ENCODE results near the gene CHD3.

CHD3 gene

GRCh38 chr17:7841915-7842379 is 46.6 kb upstream of the CHD3 start:
- DNase-seq (ENCODE audit: extremely low spot score) = peak; percentile 78
- ChIA-PET POLR2A (interaction anchor here (1.7 kb wide), 1 partner anchor 15 kb away, joined by 6 read pairs; the partner anchor contains the start of gene NAA38), CTCF (interaction anchor here (1.5 kb wide), 1 partner anchor 99 kb away, joined by 8 read pairs; no protein-coding TSS in a partner anchor)
- TF ChIP-seq, protein P1, sequence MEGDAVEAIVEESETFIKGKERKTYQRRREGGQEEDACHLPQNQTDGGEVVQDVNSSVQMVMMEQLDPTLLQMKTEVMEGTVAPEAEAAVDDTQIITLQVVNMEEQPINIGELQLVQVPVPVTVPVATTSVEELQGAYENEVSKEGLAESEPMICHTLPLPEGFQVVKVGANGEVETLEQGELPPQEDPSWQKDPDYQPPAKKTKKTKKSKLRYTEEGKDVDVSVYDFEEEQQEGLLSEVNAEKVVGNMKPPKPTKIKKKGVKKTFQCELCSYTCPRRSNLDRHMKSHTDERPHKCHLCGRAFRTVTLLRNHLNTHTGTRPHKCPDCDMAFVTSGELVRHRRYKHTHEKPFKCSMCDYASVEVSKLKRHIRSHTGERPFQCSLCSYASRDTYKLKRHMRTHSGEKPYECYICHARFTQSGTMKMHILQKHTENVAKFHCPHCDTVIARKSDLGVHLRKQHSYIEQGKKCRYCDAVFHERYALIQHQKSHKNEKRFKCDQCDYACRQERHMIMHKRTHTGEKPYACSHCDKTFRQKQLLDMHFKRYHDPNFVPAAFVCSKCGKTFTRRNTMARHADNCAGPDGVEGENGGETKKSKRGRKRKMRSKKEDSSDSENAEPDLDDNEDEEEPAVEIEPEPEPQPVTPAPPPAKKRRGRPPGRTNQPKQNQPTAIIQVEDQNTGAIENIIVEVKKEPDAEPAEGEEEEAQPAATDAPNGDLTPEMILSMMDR (IDR thresholded peaks at IDR 0.05; ENCODE audit: control extremely low read depth, extremely low read depth, low read depth, missing control alignments) = no peak

DNA sequence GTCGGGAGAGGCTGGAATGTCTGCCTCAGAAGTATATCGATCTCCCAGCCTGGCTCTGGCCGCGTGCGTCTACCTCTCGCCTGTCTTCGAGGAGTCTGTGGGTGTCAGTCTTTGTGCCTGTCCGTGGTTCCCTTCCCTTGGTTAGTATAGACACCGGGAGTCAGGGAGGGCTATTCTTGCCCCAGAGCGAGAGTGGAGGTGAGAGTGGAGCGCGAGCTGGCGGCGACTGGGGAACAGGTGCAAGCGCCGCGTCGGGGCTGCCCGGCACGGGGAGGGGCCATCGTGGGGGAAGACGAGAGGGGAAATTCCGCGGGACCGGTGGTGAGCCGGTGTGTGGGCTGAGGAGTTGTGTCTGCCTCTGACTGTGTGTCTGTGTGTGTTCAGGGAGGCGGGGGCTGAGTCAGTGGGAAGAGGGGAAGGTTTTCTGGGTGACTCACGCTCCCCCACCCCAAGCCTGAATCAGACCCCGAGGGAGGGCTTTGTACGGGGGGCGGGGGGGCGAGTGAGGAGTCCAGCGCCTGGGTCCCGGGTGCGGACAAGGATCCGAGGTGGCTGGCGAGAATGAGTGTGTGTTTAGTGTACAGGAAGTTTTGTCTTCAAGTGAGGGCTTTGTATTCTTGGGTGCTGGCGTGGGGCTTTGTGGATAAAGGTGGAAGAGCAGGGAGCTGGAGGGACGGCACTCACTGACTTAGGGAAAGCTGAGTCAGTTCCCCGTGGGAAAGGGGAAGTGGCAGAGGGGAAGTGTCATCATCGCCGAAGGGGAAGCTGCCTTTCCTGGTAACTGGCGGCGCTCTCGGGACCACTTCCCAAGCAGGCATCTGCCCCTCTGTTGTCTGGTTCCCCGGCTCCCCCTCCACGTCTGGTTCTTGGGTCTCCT is 46.0 kb upstream of the CHD3 start:
- ChIA-PET CTCF (interaction anchor here (1.2 to 1.8 kb wide), 2 partner anchors 9 to 14 kb away, joined by 3 to 8 read pairs; partner anchors contain the start of gene NAA38), POLR2A (interaction anchor here (1.7 kb wide), 1 partner anchor 15 kb away, joined by 6 read pairs; the partner anchor contains the start of gene NAA38)
- peak; percentile 81 for DNase-seq (ENCODE audit: extremely low spot score)
- TF ChIP-seq, protein P1 (IDR thresholded peaks at IDR 0.05; ENCODE audit: control extremely low read depth, extremely low read depth, low read depth, missing control alignments) = no peak

- DNase-seq (ENCODE audit: extremely low spot score) = no peak
- TF ChIP-seq, protein P1 (IDR thresholded peaks at IDR 0.05; ENCODE audit: control extremely low read depth, extremely low read depth, low read depth, missing control alignments) = no peak
- CTCF ChIA-PET = interaction anchor here (1.2 to 1.8 kb wide), 2 partner anchors 10 to 14 kb away, joined by 3 to 8 read pairs; partner anchors contain the start of gene NAA38
- POLR2A ChIA-PET = interaction anchor here (1.7 kb wide), 1 partner anchor 14 kb away, joined by 6 read pairs; the partner anchor contains the start of gene NAA38
Observed at GRCh38 chr17:7843257-7843535, 45.4 kb upstream of the CHD3 start.

GRCh38 chr17:7843536-7844291 is 44.9 kb upstream of the CHD3 start:
- ChIA-PET CTCF (interaction anchor here (1.2 to 1.8 kb wide), 2 partner anchors 10 to 13 kb away, joined by 3 to 8 read pairs; partner anchors contain the start of gene NAA38), POLR2A (interaction anchor here (1.7 kb wide), 1 partner anchor 13 kb away, joined by 6 read pairs; the partner anchor contains the start of gene NAA38)
- peak; percentile 90 for DNase-seq (ENCODE audit: extremely low spot score)
- TF ChIP-seq, protein P1 (IDR thresholded peaks at IDR 0.05; ENCODE audit: control extremely low read depth, extremely low read depth, low read depth, missing control alignments) = no peak

DNA sequence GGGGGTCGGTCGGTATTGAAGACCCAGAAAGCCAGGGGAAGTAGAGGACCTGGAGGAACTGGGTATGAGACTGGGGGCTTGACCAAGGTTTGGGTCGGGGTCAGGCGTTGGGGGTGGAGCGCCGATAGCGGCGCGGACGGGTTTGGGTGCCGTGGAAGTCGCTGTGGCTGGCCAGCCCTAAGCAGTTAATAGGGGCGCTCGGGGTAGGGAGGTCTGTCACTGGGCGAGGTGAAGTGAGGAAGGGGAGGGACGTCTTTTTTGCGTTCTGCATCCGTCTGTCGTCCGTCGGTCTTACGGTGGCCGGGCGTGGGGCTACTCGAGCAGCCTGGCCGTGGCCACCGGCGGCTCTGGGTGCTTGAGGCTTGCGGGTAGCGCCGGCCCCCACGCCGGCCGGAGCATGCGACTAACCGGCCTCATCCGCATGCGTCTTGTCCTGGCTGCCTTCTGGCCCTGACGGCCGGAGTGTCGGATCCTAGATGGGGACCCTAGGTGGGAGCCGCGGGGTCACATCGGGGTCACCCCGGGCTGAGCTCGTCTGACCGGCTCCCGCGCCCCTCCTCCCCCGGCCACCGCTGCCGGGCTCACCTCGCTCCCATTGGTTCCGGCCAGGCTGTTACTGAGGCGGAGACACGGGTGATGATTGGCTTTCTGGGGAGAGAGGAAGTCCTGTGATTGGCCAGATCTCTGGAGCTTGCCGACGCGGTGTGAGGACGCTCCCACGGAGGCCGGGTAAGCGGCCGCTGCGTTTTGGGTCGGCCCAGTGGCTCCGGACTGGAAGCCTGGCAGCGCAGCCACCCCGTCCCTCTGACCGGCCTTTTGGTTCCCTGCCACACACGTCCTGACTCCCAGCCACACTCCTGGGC is 44.1 kb upstream of the CHD3 start:
- ChIA-PET POLR2A (interaction anchor here (0.5 to 1.4 kb wide), 9 partner anchors 13 to 546 kb away, joined by 3 to 14 read pairs (median 3); partner anchors contain the start of genes ATP1B2, NAA38, POLR2A and RNF227), CTCF (interaction anchor here (0.7 to 2.1 kb wide), 10 partner anchors 9 to 145 kb away, joined by 3 to 19 read pairs (median 5); partner anchors contain the start of genes KDM6B and NAA38)
- TF ChIP-seq, protein P1 (IDR thresholded peaks at IDR 0.05; ENCODE audit: control extremely low read depth, extremely low read depth, low read depth, missing control alignments) = no peak
- peak; percentile 92 for DNase-seq (ENCODE audit: extremely low spot score)

All from GM10248 (cell line).